ENCODE data around the gene NKD2.

NKD2 gene

GRCh38 chr5:1012313-1012841 is 3.8 kb downstream of the NKD2 start:
- no peak for DNase-seq (ENCODE audit: extremely low read depth, insufficient read length)
- TF ChIP-seq CTCF (IDR thresholded peaks at IDR 0.05; ENCODE audit: insufficient read depth, low read length, poor library complexity, severe bottlenecking): no peak

GRCh38 chr5:1012900-1013237 is 4.3 kb downstream of the NKD2 start:
- no peak for DNase-seq (ENCODE audit: extremely low read depth, insufficient read length)
- Histone ChIP-seq H3K36me3 (ENCODE audit: control insufficient read depth, insufficient read depth, low read length) (no peaks in the 10 kb centered on the region), H3K27me3 (replicated peaks; ENCODE audit: control insufficient read depth, insufficient read depth, low read length) (no peaks in the 10 kb centered on the region; the same call in 1 of the 2 replicates), H3K4me3 (replicated peaks; ENCODE audit: low read depth, low read length) (no peak overlapping the region)
- TF ChIP-seq CTCF (IDR thresholded peaks at IDR 0.05; ENCODE audit: insufficient read depth, low read length, poor library complexity, severe bottlenecking): no peak

More at GRCh38 chr5:1012313-1012841, 3.8 kb downstream of the NKD2 start:
- H3K27me3 ChIP-seq (replicated peaks; ENCODE audit: control insufficient read depth, insufficient read depth, low read length): no peaks in the 10 kb centered on the region; the same call in 1 of the 2 replicates
- no peak overlapping the region for H3K4me3 ChIP-seq (replicated peaks; ENCODE audit: low read depth, low read length)
- no peaks in the 10 kb centered on the region for H3K36me3 ChIP-seq (ENCODE audit: control insufficient read depth, insufficient read depth, low read length)

GRCh38 chr5:1013238-1013947 is 4.8 kb downstream of the NKD2 start:
- Histone ChIP-seq H3K4me3 (replicated peaks; ENCODE audit: low read depth, low read length) (no peak overlapping the region), H3K27me3 (replicated peaks; ENCODE audit: control insufficient read depth, insufficient read depth, low read length) (no peaks in the 10 kb centered on the region; the same call in 1 of the 2 replicates), H3K36me3 (ENCODE audit: control insufficient read depth, insufficient read depth, low read length) (no peaks in the 10 kb centered on the region)
- no peak for DNase-seq (ENCODE audit: extremely low read depth, insufficient read length)
- TF ChIP-seq CTCF (IDR thresholded peaks at IDR 0.05; ENCODE audit: insufficient read depth, low read length, poor library complexity, severe bottlenecking): no peak

- Histone ChIP-seq H3K36me3 (ENCODE audit: control insufficient read depth, insufficient read depth, low read length) (no peaks in the 10 kb centered on the region), H3K27me3 (replicated peaks; ENCODE audit: control insufficient read depth, insufficient read depth, low read length) (no peaks in the 10 kb centered on the region; the same call in 1 of the 2 replicates), H3K4me3 (replicated peaks; ENCODE audit: low read depth, low read length) (no peak overlapping the region)
- no peak for TF ChIP-seq CTCF (IDR thresholded peaks at IDR 0.05; ENCODE audit: insufficient read depth, low read length, poor library complexity, severe bottlenecking)
- DNase-seq (ENCODE audit: extremely low read depth, insufficient read length): no peak
Observed at GRCh38 chr5:1013948-1014301, 5.3 kb downstream of the NKD2 start.

- Histone ChIP-seq H3K36me3 (ENCODE audit: control insufficient read depth, insufficient read depth, low read length) (no peaks in the 10 kb centered on the region), H3K4me3 (replicated peaks; ENCODE audit: low read depth, low read length) (no peak overlapping the region), H3K27me3 (replicated peaks; ENCODE audit: control insufficient read depth, insufficient read depth, low read length) (no peaks in the 10 kb centered on the region; the same call in 1 of the 2 replicates)
- DNase-seq (ENCODE audit: extremely low read depth, insufficient read length): no peak
- no peak for TF ChIP-seq CTCF (IDR thresholded peaks at IDR 0.05; ENCODE audit: insufficient read depth, low read length, poor library complexity, severe bottlenecking)
Observed at GRCh38 chr5:1014346-1014745, 5.7 kb downstream of the NKD2 start.

All from GM06990 (cell line).